ENCODE measurements around the gene DCXR.

Gene DCXR

DNA sequence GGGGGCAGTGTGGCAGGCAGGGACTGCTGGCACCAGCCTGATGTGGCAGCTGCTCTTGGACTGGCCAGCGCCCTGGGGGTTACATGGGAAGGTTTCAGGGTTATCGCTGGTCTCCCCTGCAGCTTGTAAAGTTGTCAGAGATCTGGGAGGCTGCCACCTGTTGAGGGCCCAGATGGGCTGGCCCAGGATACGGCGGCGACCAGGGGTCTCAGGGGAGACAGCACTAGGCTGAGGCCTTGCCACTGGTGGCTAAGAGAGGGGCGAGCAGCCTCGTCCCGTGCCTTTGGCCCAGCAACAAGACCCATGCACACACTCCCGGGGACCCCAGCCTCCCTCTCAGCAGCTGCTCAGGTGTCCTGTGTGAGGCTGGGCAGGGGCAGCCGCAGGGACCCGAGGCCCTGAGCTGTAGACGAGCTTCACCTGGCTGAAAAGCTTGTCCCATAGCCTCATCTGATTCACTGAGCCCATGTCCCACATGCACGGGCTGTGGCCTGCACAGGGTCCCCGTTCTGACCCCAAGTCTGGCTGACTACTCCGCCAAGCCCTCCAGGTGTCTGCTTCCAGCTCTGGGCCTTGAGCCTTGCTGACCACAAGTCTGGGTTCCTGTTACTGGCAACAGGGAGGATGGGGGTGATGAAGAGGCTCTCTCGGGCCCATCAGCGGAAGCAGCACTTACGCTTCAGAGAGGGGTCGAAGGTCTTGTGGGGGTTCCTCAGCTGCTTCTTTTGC lies 21.9 kb upstream of the DCXR start:
- H3K4me1 ChIP-seq (ENCODE audit: control insufficient read depth, insufficient read depth, low read length) = 0 out of 2 replicates have a peak, but pooled peaks cover 5% of the 10 kb centered on the region
- POLR2A ChIA-PET = interaction anchor here (0.8 to 14.2 kb wide), 11 partner anchors 9 to 32 kb away, joined by 3 to 96 read pairs (median 4); partner anchors contain the start of genes DCXR and RAC3
- TF ChIP-seq, protein P1, sequence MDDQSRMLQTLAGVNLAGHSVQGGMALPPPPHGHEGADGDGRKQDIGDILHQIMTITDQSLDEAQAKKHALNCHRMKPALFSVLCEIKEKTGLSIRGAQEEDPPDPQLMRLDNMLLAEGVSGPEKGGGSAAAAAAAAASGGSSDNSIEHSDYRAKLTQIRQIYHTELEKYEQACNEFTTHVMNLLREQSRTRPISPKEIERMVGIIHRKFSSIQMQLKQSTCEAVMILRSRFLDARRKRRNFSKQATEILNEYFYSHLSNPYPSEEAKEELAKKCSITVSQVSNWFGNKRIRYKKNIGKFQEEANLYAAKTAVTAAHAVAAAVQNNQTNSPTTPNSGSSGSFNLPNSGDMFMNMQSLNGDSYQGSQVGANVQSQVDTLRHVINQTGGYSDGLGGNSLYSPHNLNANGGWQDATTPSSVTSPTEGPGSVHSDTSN (CRISPR knock-in tag; IDR thresholded peaks at IDR 0.05) = 0 out of 2 replicates have a peak, but pooled peaks have one; percentile 38
- TF ChIP-seq ZNF623 (tag by site-specific recombination; IDR thresholded peaks at IDR 0.05) (no peak), SALL2 (tag by site-specific recombination; IDR thresholded peaks at IDR 0.05; ENCODE audit: borderline replicate concordance) (no peak), SCRT2 (tag by site-specific recombination; IDR thresholded peaks at IDR 0.05) (peak; percentile 96), SCRT1 (tag by site-specific recombination; IDR thresholded peaks at IDR 0.05; ENCODE audit: borderline replicate concordance) (peak; percentile 88)
- TF ChIP-seq, protein P2, sequence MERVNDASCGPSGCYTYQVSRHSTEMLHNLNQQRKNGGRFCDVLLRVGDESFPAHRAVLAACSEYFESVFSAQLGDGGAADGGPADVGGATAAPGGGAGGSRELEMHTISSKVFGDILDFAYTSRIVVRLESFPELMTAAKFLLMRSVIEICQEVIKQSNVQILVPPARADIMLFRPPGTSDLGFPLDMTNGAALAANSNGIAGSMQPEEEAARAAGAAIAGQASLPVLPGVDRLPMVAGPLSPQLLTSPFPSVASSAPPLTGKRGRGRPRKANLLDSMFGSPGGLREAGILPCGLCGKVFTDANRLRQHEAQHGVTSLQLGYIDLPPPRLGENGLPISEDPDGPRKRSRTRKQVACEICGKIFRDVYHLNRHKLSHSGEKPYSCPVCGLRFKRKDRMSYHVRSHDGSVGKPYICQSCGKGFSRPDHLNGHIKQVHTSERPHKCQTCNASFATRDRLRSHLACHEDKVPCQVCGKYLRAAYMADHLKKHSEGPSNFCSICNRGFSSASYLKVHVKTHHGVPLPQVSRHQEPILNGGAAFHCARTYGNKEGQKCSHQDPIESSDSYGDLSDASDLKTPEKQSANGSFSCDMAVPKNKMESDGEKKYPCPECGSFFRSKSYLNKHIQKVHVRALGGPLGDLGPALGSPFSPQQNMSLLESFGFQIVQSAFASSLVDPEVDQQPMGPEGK (tag by site-specific recombination; IDR thresholded peaks at IDR 0.05) = 0 out of 2 replicates have a peak, but pooled peaks have one; percentile 2
- TF ChIP-seq, protein P3, sequence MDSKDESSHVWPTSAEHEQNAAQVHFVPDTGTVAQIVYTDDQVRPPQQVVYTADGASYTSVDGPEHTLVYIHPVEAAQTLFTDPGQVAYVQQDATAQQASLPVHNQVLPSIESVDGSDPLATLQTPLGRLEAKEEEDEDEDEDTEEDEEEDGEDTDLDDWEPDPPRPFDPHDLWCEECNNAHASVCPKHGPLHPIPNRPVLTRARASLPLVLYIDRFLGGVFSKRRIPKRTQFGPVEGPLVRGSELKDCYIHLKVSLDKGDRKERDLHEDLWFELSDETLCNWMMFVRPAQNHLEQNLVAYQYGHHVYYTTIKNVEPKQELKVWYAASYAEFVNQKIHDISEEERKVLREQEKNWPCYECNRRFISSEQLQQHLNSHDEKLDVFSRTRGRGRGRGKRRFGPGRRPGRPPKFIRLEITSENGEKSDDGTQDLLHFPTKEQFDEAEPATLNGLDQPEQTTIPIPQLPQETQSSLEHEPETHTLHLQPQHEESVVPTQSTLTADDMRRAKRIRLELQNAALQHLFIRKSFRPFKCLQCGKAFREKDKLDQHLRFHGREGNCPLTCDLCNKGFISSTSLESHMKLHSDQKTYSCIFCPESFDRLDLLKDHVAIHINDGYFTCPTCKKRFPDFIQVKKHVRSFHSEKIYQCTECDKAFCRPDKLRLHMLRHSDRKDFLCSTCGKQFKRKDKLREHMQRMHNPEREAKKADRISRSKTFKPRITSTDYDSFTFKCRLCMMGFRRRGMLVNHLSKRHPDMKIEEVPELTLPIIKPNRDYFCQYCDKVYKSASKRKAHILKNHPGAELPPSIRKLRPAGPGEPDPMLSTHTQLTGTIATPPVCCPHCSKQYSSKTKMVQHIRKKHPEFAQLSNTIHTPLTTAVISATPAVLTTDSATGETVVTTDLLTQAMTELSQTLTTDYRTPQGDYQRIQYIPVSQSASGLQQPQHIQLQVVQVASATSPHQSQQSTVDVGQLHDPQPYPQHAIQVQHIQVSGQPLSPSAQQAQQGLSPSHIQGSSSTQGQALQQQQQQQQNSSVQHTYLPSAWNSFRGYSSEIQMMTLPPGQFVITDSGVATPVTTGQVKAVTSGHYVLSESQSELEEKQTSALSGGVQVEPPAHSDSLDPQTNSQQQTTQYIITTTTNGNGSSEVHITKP (tag by site-specific recombination; IDR thresholded peaks at IDR 0.05) = 0 out of 2 replicates have a peak, but pooled peaks have one; percentile 18
- TF ChIP-seq, protein P4, sequence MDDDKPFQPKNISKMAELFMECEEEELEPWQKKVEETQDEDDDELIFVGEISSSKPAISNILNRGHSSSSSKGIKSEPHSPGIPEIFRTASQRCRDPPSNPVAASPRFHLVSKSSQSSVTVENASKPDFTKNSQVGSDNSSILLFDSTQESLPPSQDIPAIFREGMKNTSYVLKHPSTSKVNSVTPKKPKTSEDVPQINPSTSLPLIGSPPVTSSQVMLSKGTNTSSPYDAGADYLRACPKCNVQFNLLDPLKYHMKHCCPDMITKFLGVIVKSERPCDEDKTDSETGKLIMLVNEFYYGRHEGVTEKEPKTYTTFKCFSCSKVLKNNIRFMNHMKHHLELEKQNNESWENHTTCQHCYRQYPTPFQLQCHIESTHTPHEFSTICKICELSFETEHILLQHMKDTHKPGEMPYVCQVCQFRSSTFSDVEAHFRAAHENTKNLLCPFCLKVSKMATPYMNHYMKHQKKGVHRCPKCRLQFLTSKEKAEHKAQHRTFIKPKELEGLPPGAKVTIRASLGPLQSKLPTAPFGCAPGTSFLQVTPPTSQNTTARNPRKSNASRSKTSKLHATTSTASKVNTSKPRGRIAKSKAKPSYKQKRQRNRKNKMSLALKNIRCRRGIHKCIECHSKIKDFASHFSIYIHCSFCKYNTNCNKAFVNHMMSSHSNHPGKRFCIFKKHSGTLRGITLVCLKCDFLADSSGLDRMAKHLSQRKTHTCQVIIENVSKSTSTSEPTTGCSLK (tag by site-specific recombination; IDR thresholded peaks at IDR 0.05) = no peak
- no peak overlapping the region for H3K4me3 ChIP-seq (ENCODE audit: low read depth, low read length)
- H3K36me3 ChIP-seq (ENCODE audit: control insufficient read depth in 2 of 2, insufficient read depth in 1 of 2, low read length in 2 of 2) = peaks cover 3 to 99% of the 10 kb centered on the region in 2 experiments; a peak in 2 of 3 replicates
- CTCF ChIA-PET = interaction anchor here (0.6 kb wide), 1 partner anchor 39 kb away, joined by 3 read pairs; no protein-coding TSS in a partner anchor
- H3K9me3 ChIP-seq (ENCODE audit: control insufficient read depth, insufficient read depth, low read depth, low read length) = no peaks in the 10 kb centered on the region
- peak overlapping the region; percentile 47 for H3K27ac ChIP-seq (ENCODE audit: extremely low read depth, low read depth, low read length)

DNA sequence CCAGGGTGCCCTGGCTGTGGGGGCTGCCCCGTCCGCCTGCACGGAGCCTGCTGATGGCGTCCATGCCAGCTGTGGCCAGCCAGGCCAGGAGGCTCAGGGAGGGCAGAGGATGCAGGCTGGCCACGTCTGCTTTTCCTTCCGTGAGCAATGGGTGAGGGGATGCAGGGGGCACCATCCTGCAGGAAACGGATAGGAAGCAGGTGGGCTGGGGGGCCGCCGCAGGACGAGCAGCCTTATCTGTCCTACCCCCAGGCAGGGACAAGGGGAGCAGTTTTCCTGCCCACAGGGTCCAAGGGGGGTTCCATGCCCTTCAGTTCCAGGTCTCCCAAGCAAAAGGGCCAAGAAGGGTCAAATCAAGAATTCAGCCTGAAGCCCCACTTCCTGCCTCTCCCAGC lies 21.4 kb upstream of the DCXR start:
- POLR2A ChIA-PET = interaction anchor here (0.7 to 14.2 kb wide), 7 partner anchors 15 to 45 kb away, joined by 3 to 96 read pairs (median 5); partner anchors contain the start of genes DCXR and RAC3
- Histone ChIP-seq H3K27ac (ENCODE audit: extremely low read depth, low read depth, low read length) (peak overlapping the region; percentile 47; the same call in 1 of the 2 replicates), H3K4me3 (ENCODE audit: low read depth, low read length) (no peak overlapping the region), H3K9me3 (ENCODE audit: control insufficient read depth, insufficient read depth, low read depth, low read length) (no peaks in the 10 kb centered on the region), H3K4me1 (ENCODE audit: control insufficient read depth, insufficient read depth, low read length) (no peaks in the 10 kb centered on the region), H3K36me3 (ENCODE audit: control insufficient read depth in 2 of 2, insufficient read depth in 1 of 2, low read length in 2 of 2) (peaks cover 3 to 99% of the 10 kb centered on the region in 2 experiments; a peak in 2 of 3 replicates)
- TF ChIP-seq, protein P2 (tag by site-specific recombination; IDR thresholded peaks at IDR 0.05) = 0 out of 2 replicates have a peak, but pooled peaks have one; percentile 15
- TF ChIP-seq GLIS2 (tag by site-specific recombination; IDR thresholded peaks at IDR 0.05) = peak; percentile 20; the same call in 1 of the 2 replicates
- TF ChIP-seq YY1 (tag by site-specific recombination; IDR thresholded peaks at IDR 0.05) = no peak
- no peak for TF ChIP-seq ZNF354C (tag by site-specific recombination; IDR thresholded peaks at IDR 0.05; ENCODE audit: borderline replicate concordance, low read depth)
- CTCF ChIA-PET = no interaction called here
